ENCODE measurements around the gene DNAJC4. TPM values are rescaled to one million over a fixed set of nuclear protein-coding genes. Genes with fewer than 3 reads are reported as not detected.
A peak's percentile ranks its signal among the peaks of the same experiment; 100 is the strongest.

The DNAJC4 gene
- 10.1 to 24.7 TPM (median 12.2 TPM) in 3 replicates for polyA plus RNA-seq
- 9.3 TPM for polyA plus RNA-seq (2011; ENCODE audit: low read depth)
- 9.2 and 17.4 TPM in 2 replicates for polyA plus RNA-seq (2011; cell fraction: cytosol; rRNA removed)
- 18.2 and 23.5 TPM in 2 replicates for polyA plus RNA-seq (2011; cell fraction: nucleus; rRNA removed)
- polyA plus RNA-seq (2012; ENCODE audit: low replicate concordance), result 14.5 and 34.1 TPM in 2 replicates
- 8.9 to 21.3 TPM (median 12.1 TPM) in 3 replicates for polyA minus RNA-seq
- 17.5 TPM for polyA minus RNA-seq (2011; cell fraction: cytosol; rRNA and poly(A)+ RNA removed)
- 3.3 and 6.4 TPM in 2 replicates for polyA minus RNA-seq (2011; cell fraction: nucleus; rRNA and poly(A)+ RNA removed)

- FAIRE-seq (no peak), DNase-seq (ENCODE audit: low read depth, low spot score) (no peak)
- Histone ChIP-seq H2AFZ (ENCODE audit: control insufficient read depth, low read length) (peak within 1 kb of the TSS; percentile 83), H3K27ac (ENCODE audit: control insufficient read depth, insufficient read depth, low read length) (peak within 1 kb of the TSS; percentile 70), H3K9me1 (ENCODE audit: control insufficient read depth, extremely low read depth, insufficient read depth, low read length) (peaks cover 2% of the 10 kb centered on the region), H3K4me2 (ENCODE audit: control insufficient read depth, extremely low read depth, insufficient read depth, low read depth, low read length) (peak within 1 kb of the TSS; percentile 78), H3K4me1 (ENCODE audit: control insufficient read depth, extremely low read depth, insufficient read depth, low read length) (peaks cover 50% of the 10 kb centered on the region), H3K9me3 (ENCODE audit: control insufficient read depth, low read depth, low read length) (no peaks in the 10 kb centered on the region), H3K27me3 (ENCODE audit: control insufficient read depth, extremely low read depth, insufficient read depth, low read length) (no peaks in the 10 kb centered on the region), H3K9ac (ENCODE audit: control insufficient read depth, extremely low read depth, insufficient read depth, low read length) (peak within 1 kb of the TSS; percentile 88), H3K4me3 (ENCODE audit: control insufficient read depth in 2 of 3, extremely low read depth in 1 of 3, insufficient read depth in 2 of 3, low read depth in 1 of 3, low read length in 3 of 3) (peak within 1 kb of the TSS; percentile 48 to 81 (median 66)), H3K79me2 (ENCODE audit: control insufficient read depth, insufficient read depth, low read length) (peaks cover 17% of the 10 kb centered on the region), H4K20me1 (ENCODE audit: control insufficient read depth, extremely low read depth, insufficient read depth, low read length) (no peaks in the 10 kb centered on the region), H3K36me3 (ENCODE audit: control insufficient read depth in 2 of 2, extremely low read depth in 1 of 2, insufficient read depth in 2 of 2, low read length in 2 of 2) (peaks cover 3% of the 10 kb centered on the region in 2 experiments)
- dilution Hi-C loops (cut with MboI; ENCODE audit: extremely low pct_ligation_motif_present, low sequenced_read_pairs), result no loop called here
- TF ChIP-seq EZH2 (IDR thresholded peaks at IDR 0.05; ENCODE audit: low read length) (no peak), CTCF (optimal IDR thresholded peaks at IDR 0.05 in 1 of 3, IDR thresholded peaks at IDR 0.05 in 1 of 3, conservative IDR thresholded peaks at IDR 0.05 in 1 of 3; ENCODE audit: extremely low read depth in 1 of 3, insufficient read depth in 2 of 3, low read length in 3 of 3) (no peak)
These were observed at the start of gene DNAJC4 for GRCh38 chr11:64230171-64230984. Gene DNAJC4, plus strand, starts transcription at chr11:64230548. Its CDS starts 307 bp downstream, at chr11:64230855.

- dilution Hi-C loops (cut with MboI; ENCODE audit: extremely low pct_ligation_motif_present, low sequenced_read_pairs), result no loop called here
- Histone ChIP-seq H3K27ac (ENCODE audit: control insufficient read depth, insufficient read depth, low read length) (no peak overlapping the region), H2AFZ (ENCODE audit: control insufficient read depth, low read length) (no peak overlapping the region), H3K79me2 (ENCODE audit: control insufficient read depth, insufficient read depth, low read length) (peaks cover 21% of the 10 kb centered on the region), H3K9ac (ENCODE audit: control insufficient read depth, extremely low read depth, insufficient read depth, low read length) (no peak overlapping the region), H3K9me3 (ENCODE audit: control insufficient read depth, low read depth, low read length) (no peaks in the 10 kb centered on the region), H3K4me1 (ENCODE audit: control insufficient read depth, extremely low read depth, insufficient read depth, low read length) (peaks cover 19% of the 10 kb centered on the region), H4K20me1 (ENCODE audit: control insufficient read depth, extremely low read depth, insufficient read depth, low read length) (no peaks in the 10 kb centered on the region), H3K9me1 (ENCODE audit: control insufficient read depth, extremely low read depth, insufficient read depth, low read length) (no peaks in the 10 kb centered on the region), H3K4me2 (ENCODE audit: control insufficient read depth, extremely low read depth, insufficient read depth, low read depth, low read length) (no peak overlapping the region), H3K36me3 (ENCODE audit: control insufficient read depth in 2 of 2, extremely low read depth in 1 of 2, insufficient read depth in 2 of 2, low read length in 2 of 2) (peaks cover 0 to 2% of the 10 kb centered on the region in 2 experiments), H3K27me3 (ENCODE audit: control insufficient read depth, extremely low read depth, insufficient read depth, low read length) (no peaks in the 10 kb centered on the region), H3K4me3 (ENCODE audit: control insufficient read depth in 2 of 3, extremely low read depth in 1 of 3, insufficient read depth in 2 of 3, low read depth in 1 of 3, low read length in 3 of 3) (no peak overlapping the region)
- DNase-seq (ENCODE audit: low read depth, low spot score) (no peak), FAIRE-seq (no peak)
- TF ChIP-seq EZH2 (IDR thresholded peaks at IDR 0.05; ENCODE audit: low read length), result no peak
These were observed 49.5 kb upstream of the DNAJC4 start for GRCh38 chr11:64180891-64181290.
